SIG-M5 treated with dmso at 0.1 percent for 504 hours (cell line): ENCODE data around the gene ADGB.

Experiments
- DNase-seq: peaks from one replicate; lab custom pipeline; 2025; ENCODE audit not compliant: unreplicated experiment; lab: John Stamatoyannopoulos, UW

Gene ADGB

GRCh38 chr6:146860583-146860982 is 261.8 kb downstream of the ADGB start:
- no peak for DNase-seq

- no peak for DNase-seq
These were observed 262.3 kb downstream of the ADGB start for GRCh38 chr6:146861029-146861563.

- no peak for DNase-seq
These were observed 262.9 kb downstream of the ADGB start for GRCh38 chr6:146861716-146862115.

GRCh38 chr6:146862508-146862919 is 263.7 kb downstream of the ADGB start:
- no peak for DNase-seq

- DNase-seq: no peak
These were observed 265.5 kb downstream of the ADGB start for GRCh38 chr6:146864300-146864699.

- no peak for DNase-seq
These were observed 266.1 kb downstream of the ADGB start for GRCh38 chr6:146864885-146865284.
